HepG2 (cell line): ENCODE results near the gene GNG13. TPM values are rescaled to one million over a fixed set of nuclear protein-coding genes. Genes with fewer than 3 reads are reported as not detected.

Experiments used
- ATAC-seq: fragments of 200-7000 bp; cut with Tn5 transposase; 3 replicates; pipeline ENCODE4 v1.9.1; 2020; ENCODE audit warnings: mild to moderate bottlenecking, moderate library complexity
- BruUV-seq: library from RNA; stranded (reverse); fragments of 400-500 nt; replicated peaks from 2 replicates; lab custom pipeline; 2021; lab: Mats Ljungman, UMichigan
- CTCF ChIA-PET: fragments of 300-600 bp; formaldehyde crosslinking; extraction: SDS; loops from one replicate; lab custom pipeline; 2021; ENCODE audit warnings: low total read pairs, inconsistent platforms, low intra/inter-chr PET ratio; lab: Yijun Ruan, JAX
- POLR2A ChIA-PET: fragments of 350-600 bp; sonication (Branson Sonifier 250); formaldehyde crosslinking; loops from one replicate; lab custom pipeline; 2020; ENCODE audit warnings: antibody characterized with exemption, inconsistent platforms; lab: Yijun Ruan, JAX
- DNase-seq: peaks from one replicate; pipeline ENCODE4 v3.0.0-alpha.2; 2015; ENCODE audit warnings: low spot score
- FAIRE-seq: peaks from 3 replicates; lab custom pipeline; 2011; peaks lifted over from hg19 to GRCh38; lab: Jason Lieb, UNC
- H2AFZ ChIP-seq: one replicate; pipeline ENCODE4 v1.6.1; 2011; ENCODE audit warnings: low read length, inconsistent platforms
- H3K27ac ChIP-seq: fragments of 300-600 bp; 3 replicates; pipeline ENCODE4 v1.8.0; 2011; ENCODE audit warnings: mixed run types, mild to moderate bottlenecking, mixed read lengths, low read length, inconsistent platforms; ENCODE audit not compliant: insufficient read depth; ENCODE audit errors: extremely low read length
- H3K27me3 ChIP-seq, 2 experiments: fragments of 200-600 bp in 1 of 2; 2 replicates in 1 of 2; 3 replicates in 1 of 2; pipeline versions ENCODE4 v1.6.0 to v1.8.0; 2011; ENCODE audit warnings: low read length in 2 of 2, mild to moderate bottlenecking in 2 of 2, moderate library complexity in 2 of 2, inconsistent platforms in 1 of 2; ENCODE audit not compliant: insufficient read depth in 2 of 2, control insufficient read depth in 1 of 2
- H3K36me3 ChIP-seq, 2 experiments: fragments of 200-600 bp in 1 of 2; replicated peaks in 1 of 2; 2 replicates in 1 of 2; 3 replicates in 1 of 2; pipeline versions ENCODE4 v1.5.1 to v1.8.0; 2011; ENCODE audit warnings: low read length in 2 of 2, inconsistent platforms in 1 of 2; ENCODE audit not compliant: insufficient read depth in 2 of 2, control insufficient read depth in 1 of 2
- H3K4me1 ChIP-seq: 2 replicates; pipeline ENCODE4 v1.5.1; 2012; ENCODE audit warnings: low read length, inconsistent platforms; ENCODE audit not compliant: insufficient read depth
- H3K4me2 ChIP-seq: 2 replicates; pipeline ENCODE4 v1.6.0; 2011; ENCODE audit warnings: low read depth, low read length, inconsistent platforms
- H3K4me3 ChIP-seq, 3 experiments: fragments of 200-600 bp in 1 of 3; sonication (generic), shearing (Covaris generic) in 1 of 3; replicated peaks in 1 of 3; 2 replicates each; pipeline ENCODE4 v1.5.1; 2011 to 2016; ENCODE audit warnings: low read length in 3 of 3, inconsistent platforms in 2 of 3, low read depth in 2 of 3, mild to moderate bottlenecking in 2 of 3, control low read depth in 1 of 3, mixed read lengths in 1 of 3; ENCODE audit not compliant: insufficient read depth in 1 of 3
- H3K79me2 ChIP-seq: one replicate; pipeline ENCODE4 v1.6.1; 2011; ENCODE audit warnings: low read length, inconsistent platforms; ENCODE audit not compliant: insufficient read depth
- H3K9ac ChIP-seq: 2 replicates; pipeline ENCODE4 v1.6.0; 2011; ENCODE audit warnings: mild to moderate bottlenecking, low read depth, low read length, inconsistent platforms; ENCODE audit not compliant: insufficient read depth
- H3K9me3 ChIP-seq: 2 replicates; pipeline ENCODE4 v1.5.1; 2012; ENCODE audit warnings: mild to moderate bottlenecking, low read length
- H4K20me1 ChIP-seq: 2 replicates; pipeline ENCODE4 v1.6.0; 2011; ENCODE audit warnings: inconsistent platforms, mild to moderate bottlenecking, low read length, moderate library complexity; ENCODE audit not compliant: insufficient read depth
- CSRNP1 ChIP-seq: sonication (generic); formaldehyde crosslinking; IDR thresholded peaks from 2 replicates; pipeline ENCODE4 v1.8.1; 2023; ENCODE audit warnings: mild to moderate bottlenecking, missing genetic modification reagents
- HDAC1 ChIP-seq: sonication (generic); formaldehyde crosslinking; IDR thresholded peaks from 2 replicates; pipeline ENCODE4 v1.5.1; 2020; ENCODE audit warnings: mild to moderate bottlenecking, missing genetic modification reagents
- KDM5B ChIP-seq: sonication (generic); formaldehyde crosslinking; IDR thresholded peaks from 2 replicates; pipeline ENCODE4 v1.4.0; 2020; ENCODE audit warnings: missing genetic modification reagents, mild to moderate bottlenecking, borderline replicate concordance
- MXD1 ChIP-seq: sonication (generic); formaldehyde crosslinking; IDR thresholded peaks from 2 replicates; pipeline ENCODE4 v1.4.0; 2020; ENCODE audit warnings: mild to moderate bottlenecking, missing genetic modification reagents
- PRMT3 ChIP-seq: sonication (generic); formaldehyde crosslinking; IDR thresholded peaks from 2 replicates; pipeline ENCODE4 v1.8.1; 2022; ENCODE audit warnings: low read depth, mild to moderate bottlenecking, moderate library complexity, missing genetic modification reagents, borderline replicate concordance
- THAP9 ChIP-seq: sonication (generic); formaldehyde crosslinking; IDR thresholded peaks from 2 replicates; pipeline ENCODE4; 2020; ENCODE audit warnings: missing genetic modification reagents, mild to moderate bottlenecking, borderline replicate concordance
- ZNF552 ChIP-seq: sonication (generic); formaldehyde crosslinking; IDR thresholded peaks from 2 replicates; pipeline ENCODE4 v1.9.0; 2022; ENCODE audit warnings: missing genetic modification reagents, mild to moderate bottlenecking, borderline replicate concordance
- ZNF687 ChIP-seq: sonication (generic); formaldehyde crosslinking; IDR thresholded peaks from 2 replicates; pipeline ENCODE4 v1.5.1; 2020; ENCODE audit warnings: mild to moderate bottlenecking, missing genetic modification reagents, moderate library complexity
- WGBS: methylation state at CpG from one replicate; pipeline ENCODE4 v1.1.6; 2017; ENCODE audit warnings: low lambda C conversion rate; 5-methylcytosine and 5-hydroxymethylcytosine counted together
- in situ Hi-C: cut with HindIII; loops from 2 replicates; pipeline ENCODE4 v1.10.0; 2017; ENCODE audit warnings: low pct_unique_long_range_greater_than_20kb; ENCODE audit not compliant: extremely low pct_ligation_motif_present
- intact Hi-C: fragments of 100-400 bp; cut with micrococcal nuclease; formaldehyde crosslinking; loops from one replicate; pipeline ENCODE4 v1.10.0; 2022; ENCODE audit not compliant: unreplicated experiment
- polyA plus RNA-seq, 8 experiments: library from polyadenylated mRNA; depleted of rRNA in 3 of 8; stranded (reverse) in 7 of 8; unstranded in 1 of 8; fragments of >200 nt; fragmentation: Illumina TruSeq in 4 of 8; extraction: Trizol in 4 of 8; gene quantifications; 2 replicates each; pipeline versions ENCODE4 v1.2.1 to v1.2.3, GENCODE V29; 2011 to 2016; ENCODE audit warnings: low read depth in 4 of 8, missing spikeins in 1 of 8, mixed read lengths in 1 of 8; ENCODE audit not compliant: insufficient read depth in 1 of 8
- total RNA-seq, 5 experiments: library from RNA; depleted of rRNA; stranded (reverse); fragments of >200 nt; fragmentation: Illumina TruSeq; extraction: Trizol; gene quantifications; 2 replicates each; pipeline ENCODE4 v1.2.3, GENCODE V29; 2016; ENCODE audit warnings: low read depth in 1 of 5

GNG13 gene
- total and polyA plus RNA-seq, 2 of the 13 experiments (the other 11 are each of a cell fraction or from before 2014, with no cell fraction given) = not detected

- in situ Hi-C loops = loop anchor here (5.0 kb wide), 2 partner anchors 45 to 75 kb away; partner anchors contain the start of gene CIAO3
- ChIA-PET POLR2A (interaction anchor here (1.1 to 2.1 kb wide), 4 partner anchors 26 to 67 kb away, joined by 4 to 12 read pairs (median 7); partner anchors contain the start of genes ANTKMT, CIAO3 and MSLN), CTCF (interaction anchor here (0.9 kb wide), 1 partner anchor 76 kb away, joined by 3 read pairs; no protein-coding TSS in a partner anchor)
- FAIRE-seq (no peak), DNase-seq (no peak), ATAC-seq (peak; percentile 1; the same call in 1 of the 3 replicates)
- Histone ChIP-seq H3K4me1 (peaks cover 15% of the 10 kb centered on the region), H3K36me3 (peaks cover 5 to 12% of the 10 kb centered on the region in 2 experiments; a peak in 3 of 5 replicates), H3K79me2 (peaks cover 3% of the 10 kb centered on the region), H3K9ac (peak overlapping the region; percentile 82), H3K4me3 (peak overlapping the region; percentile 64 to 96 (median 82)), H4K20me1 (no peaks in the 10 kb centered on the region), H3K4me2 (peak overlapping the region; percentile 88), H3K27me3 (peaks cover 1 to 10% of the 10 kb centered on the region in 2 experiments; a peak in 2 of 5 replicates), H3K9me3 (no peaks in the 10 kb centered on the region), H3K27ac (peak overlapping the region; percentile 1), H2AFZ (no peak overlapping the region)
- BruUV-seq = TSS peak; percentile 55
- WGBS = 4% methylated on average over 15 of the region's 47 CpGs
- intact Hi-C loops = no loop called here
- TF ChIP-seq KDM5B (0 out of 2 replicates have a peak, but pooled peaks have one; percentile 45), THAP9 (peak; percentile 32; the same call in 1 of the 2 replicates), PRMT3 (CRISPR knock-in tag) (0 out of 2 replicates have a peak, but pooled peaks have one; percentile 48), CSRNP1 (CRISPR knock-in tag) (0 out of 2 replicates have a peak, but pooled peaks have one; percentile 41), ZNF552 (no peak), ZNF687 (CRISPR knock-in tag) (peak; percentile 54), HDAC1 (0 out of 2 replicates have a peak, but pooled peaks have one; percentile 49), MXD1 (CRISPR knock-in tag) (peak; percentile 13; the same call in 1 of the 2 replicates)
Observed at GRCh38 chr16:787321-787966, 13.1 kb downstream of the GNG13 start.
